Lung (tissue), 12 donors: Measurements from ENCODE around the gene CAPZA2. TPM values are rescaled to one million over a fixed set of nuclear protein-coding genes. Genes with fewer than 3 reads are reported as not detected.

Experiments used
- ATAC-seq: fragments of 200-7000 bp; cut with Tn5 transposase; one replicate; pipeline ENCODE4 v1.9.1; 2020; ENCODE audit warnings: moderate number of reproducible peaks; ENCODE audit not compliant: insufficient read depth, low FRiP score
- DNase-seq, 3 donors: peaks; one replicate each; pipeline ENCODE4 v3.0.0-alpha.2; 2013 to 2017
- H3K27ac ChIP-seq, 2 donors: one replicate each; pipeline ENCODE4 v1.5.1; 2013; ENCODE audit warnings: mild to moderate bottlenecking in 2 of 2, moderate library complexity in 2 of 2, control low read depth in 1 of 2, inconsistent platforms in 1 of 2, low read depth in 1 of 2, low read length in 1 of 2
- H3K27me3 ChIP-seq, 3 donors: one replicate each; pipeline ENCODE4 v1.5.1; 2013; ENCODE audit warnings: low read length in 2 of 3; ENCODE audit not compliant: control insufficient read depth in 3 of 3, insufficient read depth in 3 of 3
- H3K36me3 ChIP-seq, 4 donors: one replicate each; pipeline ENCODE4 v1.5.1; 2013; ENCODE audit warnings: low read length in 4 of 4, mild to moderate bottlenecking in 1 of 4, moderate library complexity in 1 of 4; ENCODE audit not compliant: control insufficient read depth in 4 of 4, insufficient read depth in 4 of 4
- H3K4me1 ChIP-seq, 5 donors: one replicate each; pipeline ENCODE4 v1.5.1; 2013; ENCODE audit warnings: low read length in 5 of 5, mild to moderate bottlenecking in 2 of 5, moderate library complexity in 1 of 5; ENCODE audit not compliant: control insufficient read depth in 5 of 5, insufficient read depth in 5 of 5
- H3K4me3 ChIP-seq: one replicate; pipeline ENCODE4 v1.5.1; 2013; ENCODE audit warnings: mild to moderate bottlenecking, control low read depth, moderate library complexity
- H3K9ac ChIP-seq, 2 donors: one replicate each; pipeline ENCODE4 v1.5.1; 2013; ENCODE audit warnings: low read length in 2 of 2, control low read depth in 1 of 2; ENCODE audit not compliant: insufficient read depth in 1 of 2
- H3K9me3 ChIP-seq, 4 donors: one replicate each; pipeline ENCODE4 v1.5.1; 2013; ENCODE audit warnings: low read length in 3 of 4, mild to moderate bottlenecking in 1 of 4, moderate library complexity in 1 of 4; ENCODE audit not compliant: control insufficient read depth in 4 of 4, insufficient read depth in 3 of 4
- WGBS, 2 donors: extraction: QIAGEN DNeasy Blood & Tissue Kit; methylation state at CpG; one replicate each; pipeline ENCODE4 v1.1.7; 2013; 5-methylcytosine and 5-hydroxymethylcytosine counted together
- polyA plus RNA-seq, 2 donors: library from polyadenylated mRNA; stranded (reverse); fragments of 200-250 nt; gene quantifications; one replicate each; pipeline ENCODE4 v1.2.1, GENCODE V29; 2013
- total RNA-seq, 2 donors: library from RNA; depleted of rRNA in 1 of 2; stranded (reverse); fragments of >200 nt in 1 of 2; gene quantifications; one replicate each; pipeline ENCODE4 v1.2.1, GENCODE V29; 2014 to 2021
- TF ChIP-seq, protein P1 (sequence below): IDR thresholded peaks from 2 replicates; pipeline ENCODE4 v1.5.1; 2012; ENCODE audit warnings: mild to moderate bottlenecking; ENCODE audit errors: control extremely low read depth, extremely low read depth
- donor health status: control.
- donor health status: control.
- donor health status: Bipolar disorder and iron deficiency.
- donor health status: healthy.
- donor health status: DM: yes; HTN: yes; CAD: no.

The CAPZA2 gene
- total and polyA plus RNA-seq, 4 donors, result 38.4 to 201 (median 162) TPM

DNA sequence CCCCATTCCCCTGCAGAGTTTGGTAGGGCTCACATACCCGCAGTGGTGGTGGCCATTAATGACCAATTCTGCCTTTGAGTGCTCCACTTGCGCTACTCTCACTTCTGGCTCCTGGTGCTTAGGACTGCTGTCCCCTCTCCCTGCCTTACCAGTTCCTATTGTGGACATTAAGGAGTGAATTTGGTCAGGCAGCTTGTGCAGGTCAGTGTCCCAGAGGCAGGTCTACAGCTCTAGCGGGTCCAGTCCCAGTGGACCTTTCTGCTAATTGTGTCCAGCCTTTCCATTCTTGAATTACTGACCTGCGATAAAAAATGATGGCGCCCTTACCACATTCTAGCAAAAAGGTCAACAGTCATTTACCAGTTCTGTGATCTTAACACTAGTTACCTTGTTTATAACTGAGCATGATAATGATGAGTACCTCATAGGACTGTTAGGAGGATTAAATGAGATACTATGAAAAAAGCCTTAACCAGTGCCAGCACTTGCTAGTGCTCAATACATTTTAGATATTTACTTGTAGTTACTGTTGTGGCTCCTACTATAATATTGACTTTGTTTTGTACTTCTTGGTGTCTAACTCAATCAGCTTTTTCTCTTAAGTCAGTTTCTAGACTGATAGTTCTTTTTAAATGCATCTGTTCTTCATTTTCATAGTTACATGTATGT lies 105.0 kb downstream of the CAPZA2 start:
- 98% methylated on average over 5 of the region's 5 CpGs for WGBS, 2 donors
- peaks cover 0 to 12% (median 0%) of the 10 kb centered on the region in 5 donors for H3K4me1 ChIP-seq
- H3K4me3 ChIP-seq, result no peak overlapping the region
- DNase-seq, result no peak
- H3K9me3 ChIP-seq, result no peaks in the 10 kb centered on the region
- H3K9ac ChIP-seq, result no peak overlapping the region
- no peak overlapping the region for H3K27ac ChIP-seq
- H3K36me3 ChIP-seq, result peaks cover 0 to 2% (median 0%) of the 10 kb centered on the region in 4 donors
- TF ChIP-seq, protein P1, sequence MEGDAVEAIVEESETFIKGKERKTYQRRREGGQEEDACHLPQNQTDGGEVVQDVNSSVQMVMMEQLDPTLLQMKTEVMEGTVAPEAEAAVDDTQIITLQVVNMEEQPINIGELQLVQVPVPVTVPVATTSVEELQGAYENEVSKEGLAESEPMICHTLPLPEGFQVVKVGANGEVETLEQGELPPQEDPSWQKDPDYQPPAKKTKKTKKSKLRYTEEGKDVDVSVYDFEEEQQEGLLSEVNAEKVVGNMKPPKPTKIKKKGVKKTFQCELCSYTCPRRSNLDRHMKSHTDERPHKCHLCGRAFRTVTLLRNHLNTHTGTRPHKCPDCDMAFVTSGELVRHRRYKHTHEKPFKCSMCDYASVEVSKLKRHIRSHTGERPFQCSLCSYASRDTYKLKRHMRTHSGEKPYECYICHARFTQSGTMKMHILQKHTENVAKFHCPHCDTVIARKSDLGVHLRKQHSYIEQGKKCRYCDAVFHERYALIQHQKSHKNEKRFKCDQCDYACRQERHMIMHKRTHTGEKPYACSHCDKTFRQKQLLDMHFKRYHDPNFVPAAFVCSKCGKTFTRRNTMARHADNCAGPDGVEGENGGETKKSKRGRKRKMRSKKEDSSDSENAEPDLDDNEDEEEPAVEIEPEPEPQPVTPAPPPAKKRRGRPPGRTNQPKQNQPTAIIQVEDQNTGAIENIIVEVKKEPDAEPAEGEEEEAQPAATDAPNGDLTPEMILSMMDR, result no peak
- no peak for ATAC-seq
- H3K27me3 ChIP-seq, result no peaks in the 10 kb centered on the region

DNA sequence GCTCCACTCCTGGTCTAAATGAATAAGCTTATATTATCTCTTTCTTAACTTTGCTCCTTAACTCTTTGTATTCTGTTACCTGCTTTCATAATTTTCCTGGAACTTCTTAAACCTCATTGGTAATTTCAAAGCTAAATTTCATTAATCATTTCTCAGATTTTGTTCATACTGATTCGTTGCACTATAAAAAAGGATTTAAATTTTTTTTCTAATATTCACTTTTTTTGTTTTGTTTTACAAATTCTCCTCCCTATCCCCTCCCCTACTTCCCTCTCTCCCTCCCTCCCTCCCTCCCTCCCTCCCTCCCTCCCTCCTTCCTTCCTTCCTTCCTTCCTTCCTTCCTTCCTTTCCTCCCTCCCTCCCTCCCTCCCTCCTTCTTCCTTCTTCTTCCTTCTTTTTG lies 105.6 kb downstream of the CAPZA2 start:
- peaks cover 0 to 12% (median 0%) of the 10 kb centered on the region in 5 donors for H3K4me1 ChIP-seq
- WGBS, 2 donors, result 90 to 96% methylated on average over 1 of the region's 1 CpG
- H3K9me3 ChIP-seq, result no peaks in the 10 kb centered on the region
- no peak for DNase-seq
- TF ChIP-seq, protein P1, result no peak
- H3K36me3 ChIP-seq, result peaks cover 0 to 2% (median 0%) of the 10 kb centered on the region in 4 donors
- no peaks in the 10 kb centered on the region for H3K27me3 ChIP-seq
- no peak for ATAC-seq
- H3K4me3 ChIP-seq, result no peak overlapping the region
- no peak overlapping the region for H3K27ac ChIP-seq
- H3K9ac ChIP-seq, result no peak overlapping the region

DNA sequence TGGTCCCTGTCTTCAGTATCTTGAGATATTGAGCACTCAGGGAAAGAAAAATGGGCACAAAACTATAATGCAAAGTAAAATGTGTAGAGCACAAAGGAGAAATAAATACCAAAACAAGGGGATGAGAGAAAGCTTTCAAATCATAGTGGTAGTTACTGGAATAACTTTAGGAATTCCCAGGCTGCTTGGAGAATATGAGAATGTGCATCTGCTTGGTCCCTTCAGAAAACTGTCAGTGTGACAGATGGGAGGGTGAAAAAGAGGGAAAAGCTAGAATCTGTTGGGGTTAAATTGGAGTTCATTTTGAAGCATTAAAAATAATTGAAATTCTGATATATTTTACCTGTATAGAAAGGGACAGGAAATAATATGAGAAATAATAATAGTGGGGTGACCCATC lies 106.2 kb downstream of the CAPZA2 start:
- peaks cover 0 to 2% (median under 1%) of the 10 kb centered on the region in 4 donors for H3K36me3 ChIP-seq
- H3K27me3 ChIP-seq, result no peaks in the 10 kb centered on the region
- no peak overlapping the region for H3K27ac ChIP-seq
- H3K4me3 ChIP-seq, result no peak overlapping the region
- DNase-seq, result no peak
- H3K9ac ChIP-seq, result no peak overlapping the region
- TF ChIP-seq, protein P1, result no peak
- peaks cover 0 to 12% (median 0%) of the 10 kb centered on the region in 5 donors for H3K4me1 ChIP-seq
- no peak for ATAC-seq
- H3K9me3 ChIP-seq, result no peaks in the 10 kb centered on the region
